ENCODE data around the gene NEK1. TPM values are rescaled to one million over a fixed set of nuclear protein-coding genes. Genes with fewer than 3 reads are reported as not detected.
"Not testable (repeated sequence)": the region's sequence is repeated elsewhere in the genome, so short reads cannot be mapped to it uniquely, and the experiment has no call there.

NEK1 gene
- total and polyA plus RNA-seq, 12 donors, result 3.6 to 18.6 (median 15.0) TPM

- Histone ChIP-seq H3K4me3 (no peak overlapping the region), H3K27ac (no peak overlapping the region), H3K4me1 (no peaks in the 10 kb centered on the region), H3K36me3 (peaks cover 0 to 39% (median 0%) of the 10 kb centered on the region in 9 donors), H3K9me3 (peaks cover 0 to 20% (median 0%) of the 10 kb centered on the region in 11 donors), H3K27me3 (no peaks in the 10 kb centered on the region)
- ATAC-seq (no peak), DNase-seq (no peak)
- no peak for TF ChIP-seq CTCF (IDR thresholded peaks at IDR 0.05)
- intact Hi-C loops (cut with DNase I), result no loop called here
Measured at GRCh38 chr4:169458575-169458974, 153.8 kb downstream of the NEK1 start.

- H3K4me3 ChIP-seq; DNase-seq; ATAC-seq; H3K4me1 ChIP-seq; H3K27me3 ChIP-seq; H3K27ac ChIP-seq; intact Hi-C loops (cut with DNase I): not testable (repeated sequence)
- WGBS, 2 donors, result 78 to 93% methylated on average over 1 of the region's 1 CpG
- H3K36me3 ChIP-seq, result peaks cover 0 to 26% (median 0%) of the 10 kb centered on the region in 9 donors
- peaks cover 0 to 31% (median 0%) of the 10 kb centered on the region in 11 donors for H3K9me3 ChIP-seq
Measured at GRCh38 chr4:169452644-169453043, 159.7 kb downstream of the NEK1 start.

DNA sequence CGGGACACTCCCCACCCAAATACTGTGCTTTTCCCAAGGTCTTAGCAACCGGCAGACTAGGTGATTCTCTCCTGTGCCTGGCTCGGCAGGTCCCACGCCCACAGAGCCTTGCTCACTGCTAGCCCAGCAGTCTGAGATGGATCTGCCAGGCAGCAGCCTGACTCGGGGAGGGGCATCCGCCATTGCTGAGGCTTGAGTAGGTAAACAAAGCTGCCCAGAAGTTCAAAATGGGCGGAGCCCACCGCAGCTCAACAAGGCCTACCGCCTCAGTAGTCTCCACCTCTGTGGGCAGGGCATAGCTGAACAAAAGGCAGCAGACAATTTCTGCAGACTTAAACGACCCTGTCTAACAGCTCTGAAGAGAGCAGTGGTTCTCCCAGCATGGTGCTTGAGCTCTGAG lies 163.4 kb downstream of the NEK1 start:
- DNase-seq; H3K27me3 ChIP-seq; ATAC-seq; H3K27ac ChIP-seq; H3K4me1 ChIP-seq; intact Hi-C loops (cut with DNase I); H3K4me3 ChIP-seq: not testable (repeated sequence)
- H3K9me3 ChIP-seq, result peaks cover 0 to 50% (median 14%) of the 10 kb centered on the region in 11 donors
- peaks cover 0 to 43% (median 0%) of the 10 kb centered on the region in 9 donors for H3K36me3 ChIP-seq
- 91 to 92% methylated on average over 10 of the region's 10 CpGs for WGBS, 2 donors

DNA sequence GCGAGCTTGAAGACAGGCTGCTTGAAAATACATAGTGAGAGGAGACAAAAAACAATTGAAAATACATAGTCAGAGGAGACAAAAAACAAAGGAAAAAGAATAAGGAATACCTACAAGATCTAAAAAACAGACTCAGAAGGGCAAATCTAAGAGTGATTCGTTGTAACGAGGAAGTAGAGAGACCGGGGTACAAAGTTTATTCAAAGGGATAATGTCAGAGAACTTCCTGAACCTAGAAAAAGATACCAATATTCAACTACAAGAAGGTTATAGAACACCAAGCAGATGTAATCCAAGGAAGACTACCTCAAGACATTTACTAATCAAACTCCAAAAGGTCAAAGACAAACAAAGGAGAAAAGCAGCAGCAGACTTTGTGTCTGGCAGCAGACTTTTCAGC lies 165.6 kb downstream of the NEK1 start:
- H3K9me3 ChIP-seq, result peaks cover 0 to 60% (median 22%) of the 10 kb centered on the region in 11 donors
- no peak for TF ChIP-seq CTCF (IDR thresholded peaks at IDR 0.05)
- WGBS, 2 donors, result 94% methylated on average over 4 of the region's 4 CpGs
- peaks cover 0 to 48% (median 0%) of the 10 kb centered on the region in 9 donors for H3K36me3 ChIP-seq
- DNase-seq (no peak), ATAC-seq (no peak)
- H3K27me3 ChIP-seq, result no peaks in the 10 kb centered on the region
- H3K4me1 ChIP-seq, result no peaks in the 10 kb centered on the region
- no peak overlapping the region for H3K4me3 ChIP-seq
- H3K27ac ChIP-seq, result no peak overlapping the region
- intact Hi-C loops (cut with DNase I), result no loop called here

DNA sequence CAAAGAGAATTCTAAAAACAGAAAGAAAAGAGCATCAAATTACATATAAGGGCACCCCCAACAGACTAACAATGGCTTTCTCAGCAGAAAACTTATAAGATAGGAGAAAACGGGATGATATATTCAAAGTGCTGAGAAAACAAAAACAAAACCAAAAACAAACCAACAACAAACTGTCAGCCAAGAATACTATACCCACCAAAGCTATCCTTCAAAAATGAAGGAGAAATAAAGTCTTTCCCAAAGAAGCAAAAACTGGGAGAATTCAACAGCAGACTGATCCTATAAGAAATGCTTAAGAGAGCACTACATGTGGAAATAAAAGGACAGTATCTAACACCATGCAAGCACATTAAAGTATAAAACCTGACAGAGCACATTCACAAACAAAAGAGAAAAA lies 168.6 kb downstream of the NEK1 start:
- DNase-seq, result no peak
- Histone ChIP-seq H3K4me3 (no peak overlapping the region), H3K4me1 (peaks cover 0 to 26% (median 4%) of the 10 kb centered on the region in 9 donors), H3K9me3 (peaks cover 0 to 55% (median 22%) of the 10 kb centered on the region in 11 donors), H3K27ac (no peak overlapping the region), H3K27me3 (no peaks in the 10 kb centered on the region), H3K36me3 (peaks cover 0 to 43% (median 0%) of the 10 kb centered on the region in 9 donors)
- 91 to 97% methylated on average over 1 of the region's 1 CpG for WGBS, 2 donors
- intact Hi-C loops (cut with DNase I), result no loop called here
- ATAC-seq, result no peak
- TF ChIP-seq CTCF (IDR thresholded peaks at IDR 0.05), result no peak
